ENCODE data around the gene CASZ1.

The CASZ1 gene, protein sequence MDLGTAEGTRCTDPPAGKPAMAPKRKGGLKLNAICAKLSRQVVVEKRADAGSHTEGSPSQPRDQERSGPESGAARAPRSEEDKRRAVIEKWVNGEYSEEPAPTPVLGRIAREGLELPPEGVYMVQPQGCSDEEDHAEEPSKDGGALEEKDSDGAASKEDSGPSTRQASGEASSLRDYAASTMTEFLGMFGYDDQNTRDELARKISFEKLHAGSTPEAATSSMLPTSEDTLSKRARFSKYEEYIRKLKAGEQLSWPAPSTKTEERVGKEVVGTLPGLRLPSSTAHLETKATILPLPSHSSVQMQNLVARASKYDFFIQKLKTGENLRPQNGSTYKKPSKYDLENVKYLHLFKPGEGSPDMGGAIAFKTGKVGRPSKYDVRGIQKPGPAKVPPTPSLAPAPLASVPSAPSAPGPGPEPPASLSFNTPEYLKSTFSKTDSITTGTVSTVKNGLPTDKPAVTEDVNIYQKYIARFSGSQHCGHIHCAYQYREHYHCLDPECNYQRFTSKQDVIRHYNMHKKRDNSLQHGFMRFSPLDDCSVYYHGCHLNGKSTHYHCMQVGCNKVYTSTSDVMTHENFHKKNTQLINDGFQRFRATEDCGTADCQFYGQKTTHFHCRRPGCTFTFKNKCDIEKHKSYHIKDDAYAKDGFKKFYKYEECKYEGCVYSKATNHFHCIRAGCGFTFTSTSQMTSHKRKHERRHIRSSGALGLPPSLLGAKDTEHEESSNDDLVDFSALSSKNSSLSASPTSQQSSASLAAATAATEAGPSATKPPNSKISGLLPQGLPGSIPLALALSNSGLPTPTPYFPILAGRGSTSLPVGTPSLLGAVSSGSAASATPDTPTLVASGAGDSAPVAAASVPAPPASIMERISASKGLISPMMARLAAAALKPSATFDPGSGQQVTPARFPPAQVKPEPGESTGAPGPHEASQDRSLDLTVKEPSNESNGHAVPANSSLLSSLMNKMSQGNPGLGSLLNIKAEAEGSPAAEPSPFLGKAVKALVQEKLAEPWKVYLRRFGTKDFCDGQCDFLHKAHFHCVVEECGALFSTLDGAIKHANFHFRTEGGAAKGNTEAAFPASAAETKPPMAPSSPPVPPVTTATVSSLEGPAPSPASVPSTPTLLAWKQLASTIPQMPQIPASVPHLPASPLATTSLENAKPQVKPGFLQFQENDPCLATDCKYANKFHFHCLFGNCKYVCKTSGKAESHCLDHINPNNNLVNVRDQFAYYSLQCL (N-terminal part only)

DNA sequence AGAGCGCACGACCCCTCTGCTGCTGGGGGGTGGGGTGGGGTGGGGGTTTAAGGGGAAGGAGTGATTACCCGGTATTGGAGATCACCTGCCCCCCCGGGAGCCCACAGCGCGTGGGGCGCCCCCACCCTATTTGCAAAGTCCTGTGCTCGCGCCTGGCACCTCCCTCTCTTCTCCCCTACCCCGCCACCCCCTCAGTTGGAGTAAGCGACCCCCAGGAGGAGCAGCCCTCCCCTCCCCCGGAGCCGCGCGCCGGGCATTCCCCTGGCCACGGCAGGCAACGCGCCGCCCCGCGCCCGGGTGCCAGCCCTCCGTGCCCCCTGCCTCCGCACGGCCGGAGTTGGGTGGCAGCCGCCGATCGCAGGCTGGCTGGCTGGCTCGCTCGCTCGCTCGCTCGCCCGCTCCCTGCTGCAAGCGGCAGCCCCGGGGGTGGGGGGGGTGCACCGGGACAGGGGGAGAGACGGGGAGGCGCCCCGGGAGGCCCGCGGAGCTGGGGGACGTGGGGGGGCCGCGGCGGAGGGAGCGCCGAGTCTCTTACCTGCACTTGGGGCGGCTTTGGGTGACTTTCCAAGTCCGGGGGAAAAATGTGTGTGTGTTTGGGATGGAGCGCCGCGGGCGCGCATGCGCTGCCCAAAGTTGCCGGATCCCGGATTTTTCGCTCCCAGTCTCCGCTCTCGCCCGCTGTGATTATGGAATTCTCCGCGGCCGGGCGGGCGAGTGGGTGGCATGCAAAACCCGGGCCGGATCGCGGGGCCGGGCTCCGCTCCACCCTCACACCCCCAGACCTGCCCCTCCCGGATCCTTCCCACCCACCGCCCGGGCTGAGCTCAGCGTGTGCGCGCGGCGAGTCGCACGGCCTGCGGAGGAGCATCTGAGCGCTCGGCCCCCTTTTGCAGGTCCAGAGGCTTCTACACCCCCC, at the start of gene CASZ1:
TSS of gene CASZ1 (minus strand) at position 618 of the 916 bp plus-strand sequence. CDS start 102,757 bp downstream, outside the sequence.
- peak within 1 kb of the TSS; percentile 41 for H3K4me3 ChIP-seq (ENCODE audit: low read depth, low read length)

DNA sequence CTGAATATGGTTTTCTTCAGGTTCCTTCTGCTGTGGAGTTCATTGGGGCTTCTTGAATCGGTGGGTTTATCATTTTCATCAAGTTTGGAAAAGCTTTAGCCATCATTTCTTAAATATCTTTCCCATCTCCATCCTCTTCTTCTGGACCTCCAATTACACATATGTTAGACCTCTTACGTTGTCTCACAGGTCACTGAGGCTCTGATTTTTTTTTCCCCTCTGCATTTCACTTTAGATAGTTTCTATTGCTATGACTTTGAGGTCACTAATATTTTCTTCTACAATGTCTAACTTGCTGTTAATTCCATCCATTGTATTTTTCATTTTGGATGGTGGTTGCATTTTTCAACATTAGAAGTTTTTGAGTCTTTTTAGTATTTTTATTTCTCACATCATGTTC, 47.3 kb upstream of the CASZ1 start:
- H3K4me3 ChIP-seq (ENCODE audit: low read depth, low read length) = no peak overlapping the region

DNA sequence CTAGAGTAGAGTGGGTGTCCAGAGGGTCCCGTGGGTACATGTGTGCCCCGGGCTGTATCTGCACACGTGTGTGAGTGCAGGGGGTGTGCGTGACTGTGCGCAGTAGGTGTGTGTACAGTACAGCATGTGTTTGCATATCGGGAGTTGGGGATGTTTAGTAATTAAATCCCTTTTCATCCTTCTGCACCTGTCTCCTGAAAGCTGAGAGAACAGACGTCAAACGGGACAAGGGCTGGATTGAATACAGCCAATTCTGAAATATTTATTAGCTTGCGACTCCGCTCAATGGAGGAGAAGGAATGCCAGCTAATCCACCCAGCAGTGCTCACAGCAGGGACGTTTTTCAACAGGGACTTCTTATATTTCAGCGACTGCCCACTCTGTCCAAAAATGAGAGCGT, 44.7 kb upstream of the CASZ1 start:
- H3K4me3 ChIP-seq (ENCODE audit: low read depth, low read length) = no peak overlapping the region

DNA sequence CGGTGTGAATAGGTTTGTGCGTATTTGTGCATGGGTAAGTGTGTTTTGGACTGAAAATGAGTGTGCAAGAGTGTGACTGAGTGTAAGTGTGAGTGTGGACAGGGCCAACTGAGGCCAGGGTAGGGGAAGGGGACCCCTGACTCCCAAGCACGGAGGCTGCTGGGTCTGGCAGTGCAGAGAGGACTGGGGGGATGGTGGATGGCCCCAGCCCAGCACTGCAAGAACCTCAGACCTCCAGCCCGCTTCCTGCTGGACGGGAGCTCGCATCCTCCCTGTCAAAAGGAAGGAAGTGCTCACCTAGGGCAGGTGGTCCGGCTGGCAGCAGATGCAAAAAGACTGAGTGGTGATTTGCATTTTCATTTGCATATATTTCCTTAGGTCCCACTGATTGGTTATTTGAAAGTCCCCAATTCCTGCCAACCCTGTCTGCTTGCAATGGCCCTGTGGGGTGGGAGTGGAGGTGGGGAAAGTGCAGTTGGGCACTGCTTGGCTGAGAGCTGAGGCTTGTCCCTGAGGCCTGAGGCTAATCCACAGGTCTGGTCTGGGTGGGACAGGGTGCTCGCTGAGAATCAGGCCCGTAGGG, 42.8 kb upstream of the CASZ1 start:
- no peak overlapping the region for H3K4me3 ChIP-seq (ENCODE audit: low read depth, low read length)

- H3K4me3 ChIP-seq (ENCODE audit: low read depth, low read length) = no peak overlapping the region
Measured at GRCh38 chr1:10838541-10838940, 42.1 kb upstream of the CASZ1 start.

- no peak overlapping the region for H3K4me3 ChIP-seq (ENCODE audit: low read depth, low read length)
Measured at GRCh38 chr1:10836726-10837125, 40.3 kb upstream of the CASZ1 start.

GRCh38 chr1:10835822-10836421, 39.5 kb upstream of the CASZ1 start:
- no peak overlapping the region for H3K4me3 ChIP-seq (ENCODE audit: low read depth, low read length)

DNA sequence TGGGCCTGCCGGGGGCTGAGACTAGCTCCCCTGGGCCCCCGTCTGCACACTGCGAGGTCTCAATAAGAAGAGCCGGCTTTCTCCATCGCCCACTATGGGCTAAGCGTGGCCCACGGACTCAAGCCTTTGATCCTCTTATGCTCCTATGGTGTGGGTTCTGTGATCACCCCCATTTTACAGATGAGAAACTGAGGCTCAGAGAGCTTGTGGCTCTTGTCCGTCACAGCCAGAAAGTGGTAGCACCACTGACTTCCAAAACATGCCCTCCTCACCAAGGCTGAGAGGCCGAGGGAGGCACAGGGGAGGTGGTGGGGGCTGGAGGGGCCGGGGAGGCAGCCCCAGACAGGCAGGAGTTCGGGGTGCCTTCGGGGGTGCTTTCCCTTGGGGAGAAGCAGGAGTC, 39.0 kb upstream of the CASZ1 start:
- H3K4me3 ChIP-seq (ENCODE audit: low read depth, low read length) = no peak overlapping the region

GRCh38 chr1:10834770-10835412, 38.4 kb upstream of the CASZ1 start:
- no peak overlapping the region for H3K4me3 ChIP-seq (ENCODE audit: low read depth, low read length)

GRCh38 chr1:10833630-10834557, 37.4 kb upstream of the CASZ1 start:
- no peak overlapping the region for H3K4me3 ChIP-seq (ENCODE audit: low read depth, low read length)

DNA sequence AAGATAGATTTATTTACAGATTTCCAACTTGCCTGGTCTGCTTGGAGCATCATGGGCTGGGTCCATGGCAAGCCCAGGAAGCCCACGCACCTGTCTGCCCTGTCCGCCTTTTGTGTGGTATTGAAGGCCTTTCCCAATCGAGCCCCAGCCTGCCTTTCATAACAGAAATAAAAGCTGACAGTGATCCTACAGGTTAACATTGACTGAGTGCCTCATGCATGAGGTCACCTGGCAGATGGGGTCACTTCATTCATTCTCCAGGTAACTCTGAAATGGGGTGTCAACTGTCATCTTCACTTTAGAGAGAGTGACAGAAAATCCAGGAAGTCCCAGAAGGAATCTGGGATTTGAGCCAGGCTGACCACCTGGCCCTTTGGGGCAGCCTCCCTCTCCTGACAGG, 36.3 kb upstream of the CASZ1 start:
- no peak overlapping the region for H3K4me3 ChIP-seq (ENCODE audit: low read depth, low read length)

GRCh38 chr1:10830961-10831668, 34.7 kb upstream of the CASZ1 start:
- H3K4me3 ChIP-seq (ENCODE audit: low read depth, low read length) = no peak overlapping the region

DNA sequence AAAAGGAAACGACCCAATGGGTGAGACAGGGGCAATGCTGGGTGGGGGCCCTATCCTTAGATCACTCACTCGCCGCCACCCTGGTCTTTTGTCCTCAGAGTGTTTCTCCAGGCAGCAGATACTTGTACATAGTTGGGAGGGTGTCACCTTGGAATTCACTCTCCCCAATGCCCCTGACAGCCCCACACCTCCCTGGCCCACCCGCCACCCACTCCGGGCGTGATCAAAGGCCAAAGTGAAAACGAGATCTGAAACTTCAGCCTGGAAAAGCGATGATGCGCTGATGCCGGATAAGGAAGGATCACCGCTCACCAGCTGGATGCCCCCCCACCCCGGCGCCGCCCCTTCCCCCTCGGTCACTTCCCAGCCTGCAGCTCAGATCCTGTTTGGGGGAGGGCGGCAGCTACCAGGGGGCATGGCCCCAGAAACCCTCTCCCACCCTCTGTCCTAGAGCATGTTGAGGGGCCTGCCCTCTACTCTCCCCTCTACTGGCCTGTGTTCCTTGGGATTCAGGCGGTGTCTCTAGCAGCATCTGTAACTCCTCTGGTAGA, 33.6 kb upstream of the CASZ1 start:
- H3K4me3 ChIP-seq (ENCODE audit: low read depth, low read length) = no peak overlapping the region

DNA sequence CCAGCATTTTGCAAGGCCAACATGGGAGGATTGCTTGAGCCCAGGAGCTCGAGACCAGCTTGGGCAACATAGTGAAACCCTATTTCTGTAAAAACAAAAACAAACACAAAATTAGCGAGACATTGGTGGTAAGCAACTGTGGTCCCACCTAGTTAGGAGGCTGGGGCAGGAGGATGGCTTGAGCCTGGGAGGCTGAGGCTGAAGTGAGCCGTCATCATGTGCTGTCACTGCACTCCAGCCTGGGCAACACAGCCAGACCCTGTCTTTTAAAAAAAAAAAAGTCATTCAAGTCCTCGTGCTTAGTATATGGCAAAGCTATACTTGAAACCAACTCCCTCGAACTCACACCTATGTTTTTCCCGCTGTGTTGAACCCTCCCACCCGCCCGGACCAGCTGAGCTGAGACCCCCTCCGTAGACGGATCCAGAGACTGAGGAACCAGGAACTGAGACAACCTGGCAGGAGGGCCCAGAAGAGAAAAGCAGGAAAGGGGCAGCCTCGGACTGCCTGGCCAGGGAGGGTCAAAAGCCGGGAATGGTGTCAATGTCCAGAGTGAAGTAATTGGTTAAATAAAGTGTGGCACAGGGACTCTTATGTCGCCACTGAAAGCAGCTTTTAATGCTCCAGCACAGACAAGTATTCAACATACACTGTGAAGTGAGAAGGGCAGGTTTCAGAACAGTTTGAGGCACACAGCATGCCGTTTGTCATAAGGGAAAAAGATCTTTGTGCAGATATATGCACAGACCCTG, 32.8 kb upstream of the CASZ1 start:
- no peak overlapping the region for H3K4me3 ChIP-seq (ENCODE audit: low read depth, low read length)

GRCh38 chr1:10827377-10828333, 31.2 kb upstream of the CASZ1 start:
- no peak overlapping the region for H3K4me3 ChIP-seq (ENCODE audit: low read depth, low read length)

Data from iPS-11a (cell line).